ENCODE measurements around the gene TMEM87A.
"Not testable (repeated sequence)": the region's sequence is repeated elsewhere in the genome, so short reads cannot be mapped to it uniquely, and the experiment has no call there.

Gene TMEM87A

DNA sequence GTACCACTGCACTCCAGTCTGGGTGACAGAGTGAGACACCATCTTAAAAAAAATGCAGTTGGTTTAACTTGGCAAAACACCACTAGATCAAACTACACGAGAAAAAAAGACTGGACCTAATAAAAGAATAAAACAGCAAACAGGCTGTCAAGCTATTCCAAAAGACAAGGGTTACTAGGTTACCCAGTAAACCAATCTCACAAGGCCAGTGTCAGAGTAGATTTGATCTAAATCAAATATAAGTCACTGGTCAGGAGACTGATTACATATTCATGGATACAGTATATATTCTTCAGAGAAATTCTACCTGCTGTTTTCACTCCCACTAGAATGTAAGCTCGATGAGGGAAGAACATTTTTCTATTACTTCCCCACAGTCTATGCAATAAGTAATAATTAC, 2.7 kb downstream of the TMEM87A start:
- no peak for DNase-seq (ENCODE audit: low read depth)

DNA sequence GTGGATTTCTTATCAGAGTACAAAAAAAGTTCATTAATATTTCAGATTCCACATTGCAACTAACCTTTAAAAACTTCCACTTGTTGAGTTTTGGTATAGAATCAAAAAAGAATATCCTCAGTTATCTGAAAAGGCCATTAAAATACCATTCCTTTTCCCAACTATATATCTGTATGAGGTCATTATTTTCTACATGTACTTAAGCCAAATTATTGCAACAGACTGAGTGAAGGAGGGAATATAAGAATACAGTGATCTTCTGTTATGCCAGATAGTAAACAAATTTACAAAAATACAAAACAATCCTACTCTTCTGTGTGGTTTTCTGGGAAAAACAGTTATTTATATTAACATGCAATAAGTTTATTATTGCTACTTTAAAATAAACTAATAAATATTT, 5.9 kb downstream of the TMEM87A start:
- DNase-seq (ENCODE audit: low read depth), result no peak

DNA sequence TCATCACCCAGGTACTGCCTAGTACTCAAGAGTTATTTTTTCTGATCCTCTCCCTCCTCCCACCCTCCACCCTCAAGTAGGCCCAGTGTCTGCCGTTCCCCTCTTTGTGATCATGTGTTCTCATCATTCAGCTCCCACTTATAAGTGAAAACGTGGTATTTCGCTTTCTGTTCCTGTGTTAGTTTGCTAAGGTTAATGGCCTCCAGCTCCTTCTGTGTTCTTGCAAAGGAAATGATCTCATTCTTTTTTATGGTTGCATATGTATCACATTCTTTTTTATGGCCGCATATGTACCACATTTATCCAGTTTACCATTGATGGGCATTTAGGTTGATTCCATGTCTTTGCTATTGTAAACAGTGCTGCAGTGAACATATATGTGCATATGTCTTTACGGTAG, 8.4 kb downstream of the TMEM87A start:
- no peak for DNase-seq (ENCODE audit: low read depth)

DNA sequence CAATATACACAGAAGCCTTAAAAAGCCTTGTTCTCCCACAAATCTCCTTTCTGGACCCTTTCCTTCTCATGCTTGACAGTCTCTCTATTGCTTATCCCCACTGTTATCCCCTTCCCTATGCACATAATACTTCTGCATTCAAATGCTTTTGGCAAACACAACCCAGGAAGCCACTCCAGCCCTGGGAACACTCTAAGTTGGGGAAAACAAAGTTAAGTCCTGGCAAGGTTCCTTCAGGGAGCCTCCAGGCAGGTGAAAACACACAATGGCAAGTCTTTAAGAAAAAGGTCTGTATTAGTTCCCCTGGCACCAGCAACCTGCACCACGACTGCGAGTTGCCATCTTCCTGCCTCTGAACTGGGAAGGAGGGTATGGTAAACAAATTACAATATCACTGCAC, 19.9 kb downstream of the TMEM87A start:
- DNase-seq (ENCODE audit: low read depth), result no peak

DNA sequence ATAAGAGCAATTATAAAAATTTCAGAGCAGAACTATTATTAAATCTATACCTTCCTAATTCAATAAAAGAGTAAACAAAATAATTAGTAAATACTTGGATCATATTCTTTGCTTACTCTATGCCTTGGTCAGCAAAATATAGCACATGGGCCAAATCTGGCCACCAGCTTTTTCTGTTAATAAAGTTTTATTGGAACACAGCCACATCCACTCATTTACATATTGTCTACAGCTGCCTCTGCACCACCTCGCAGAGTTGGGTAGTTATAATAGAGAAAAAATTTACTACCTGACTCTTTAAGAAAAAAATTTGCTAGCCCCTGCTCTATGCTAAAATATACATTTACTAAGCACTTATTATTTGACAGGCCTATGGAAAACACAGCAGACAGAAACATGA, 32.4 kb downstream of the TMEM87A start:
- no peak for DNase-seq (ENCODE audit: low read depth)

DNA sequence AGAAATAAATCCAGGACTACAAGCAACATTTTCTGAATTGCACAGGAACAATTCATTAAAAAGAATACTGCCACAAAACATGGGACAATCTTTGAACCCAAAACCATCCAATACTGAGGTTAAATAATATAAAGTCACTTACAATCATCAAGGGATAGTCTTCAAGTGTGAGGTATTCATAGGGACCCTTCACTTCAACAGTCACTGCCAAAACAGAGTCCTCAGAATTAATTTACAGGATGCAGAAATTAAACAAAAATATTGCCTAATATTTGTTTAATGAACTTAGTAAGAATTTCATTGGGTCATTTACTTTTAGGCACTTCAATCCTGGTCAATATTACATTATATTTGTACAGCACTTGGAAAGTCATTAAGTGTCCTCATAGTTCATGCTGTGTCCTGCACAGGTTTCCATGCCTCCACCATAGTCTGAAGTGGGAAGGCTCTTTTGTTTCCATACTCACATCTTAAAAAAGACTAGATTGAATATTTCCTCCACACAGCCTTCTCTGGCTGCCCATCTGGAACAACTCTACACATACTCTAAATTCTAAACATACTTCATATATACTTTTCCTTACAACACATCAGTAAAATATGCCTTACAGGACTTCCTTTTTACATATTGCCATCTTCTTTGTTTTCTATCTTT, 33.6 kb downstream of the TMEM87A start:
- DNase-seq (ENCODE audit: low read depth), result no peak

DNA sequence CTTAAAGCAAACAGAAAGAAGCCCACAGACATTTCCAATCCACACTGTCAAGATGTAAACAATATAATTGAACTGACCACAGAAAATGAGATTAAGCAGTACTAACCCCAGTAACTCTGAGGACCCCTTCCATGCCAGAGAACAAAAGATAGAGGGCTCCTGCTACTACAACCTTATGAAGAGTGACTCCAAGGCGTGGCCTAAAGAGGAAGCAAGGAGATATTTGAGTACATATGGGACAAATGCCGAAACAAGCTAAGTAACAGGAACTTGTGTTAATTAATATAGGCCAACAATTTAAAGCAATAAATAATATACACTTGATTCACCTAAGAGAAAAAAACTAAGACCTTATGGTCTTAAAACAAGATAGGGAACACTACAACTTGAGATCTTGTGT, 40.1 kb downstream of the TMEM87A start:
- DNase-seq (ENCODE audit: low read depth), result no peak

DNA sequence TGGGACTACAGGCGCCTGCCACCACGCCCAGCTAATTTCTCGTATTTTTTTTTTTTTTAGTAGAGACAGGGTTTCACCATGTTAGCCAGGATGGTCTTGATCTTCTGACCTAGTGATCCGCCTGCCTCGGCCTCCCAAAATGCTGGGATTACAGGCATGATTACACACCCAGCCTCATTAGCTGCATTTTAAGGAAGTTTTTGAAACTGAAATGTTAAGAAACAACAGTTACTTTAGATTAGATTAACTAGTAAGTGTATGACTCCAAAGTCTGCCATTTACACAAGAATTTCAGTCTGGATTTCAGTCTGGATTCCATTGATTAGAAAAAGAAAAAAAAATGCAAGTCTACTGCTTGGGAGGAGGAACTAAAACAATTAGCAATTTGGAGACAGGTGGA, 40.6 kb downstream of the TMEM87A start:
- no peak for DNase-seq (ENCODE audit: low read depth)

DNA sequence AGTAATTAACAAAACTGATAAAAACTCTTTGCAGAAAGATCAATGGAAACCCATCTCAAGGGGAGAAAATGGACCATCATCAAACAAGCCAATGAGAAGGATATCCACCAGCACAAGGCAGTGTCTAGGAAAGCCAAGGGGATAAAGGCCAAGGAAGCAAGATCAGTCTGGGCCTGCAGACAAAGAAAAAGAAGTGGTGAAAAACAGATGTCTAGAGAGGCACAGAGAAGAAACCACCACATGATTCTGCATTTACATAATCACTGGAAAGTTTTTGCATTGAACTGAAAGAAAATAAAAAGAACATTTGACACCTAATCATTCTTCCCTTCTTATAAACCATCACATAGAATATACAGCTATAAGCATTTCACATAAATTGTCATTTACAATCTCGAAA, 42.1 kb downstream of the TMEM87A start:
- DNase-seq (ENCODE audit: low read depth), result no peak

DNA sequence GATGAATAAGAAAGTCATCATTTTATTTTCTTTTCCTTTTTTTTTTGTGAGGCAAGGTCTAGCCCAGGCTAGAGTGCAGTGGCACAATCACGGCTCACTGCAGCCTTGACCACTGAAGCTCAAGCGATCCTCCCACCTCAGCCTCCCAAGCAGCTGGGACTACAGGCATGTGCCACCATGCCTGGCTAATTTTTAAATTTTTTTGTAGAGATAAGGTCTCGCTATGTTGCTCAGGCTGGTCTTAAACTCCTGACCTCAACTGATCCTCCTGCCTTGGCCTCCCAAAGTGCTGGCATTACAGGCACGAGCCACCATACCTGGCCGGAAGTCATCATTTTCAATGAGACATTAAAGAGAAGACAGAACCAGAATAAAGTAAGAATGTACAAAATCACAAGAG, 44.3 kb downstream of the TMEM87A start:
- not testable (repeated sequence) for DNase-seq (ENCODE audit: low read depth)

DNA sequence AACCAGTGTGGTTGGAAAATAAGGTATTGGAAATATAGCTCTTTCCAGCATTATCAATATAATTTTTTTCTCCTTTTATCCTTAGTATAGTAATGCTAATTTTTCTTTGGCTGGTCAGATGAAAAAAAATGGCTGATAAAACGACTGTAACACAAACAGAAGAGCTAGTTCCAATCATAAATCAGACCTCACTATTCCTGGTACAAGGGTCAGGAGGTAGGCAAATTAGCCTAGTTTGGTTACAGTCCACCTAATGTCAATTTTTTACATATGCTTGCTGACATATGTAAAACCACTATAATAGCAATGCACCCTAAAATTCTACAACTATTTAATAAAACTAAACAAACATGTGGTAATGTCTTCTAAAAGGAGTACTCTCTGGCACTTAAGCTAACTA, 45.2 kb downstream of the TMEM87A start:
- no peak for DNase-seq (ENCODE audit: low read depth)

DNA sequence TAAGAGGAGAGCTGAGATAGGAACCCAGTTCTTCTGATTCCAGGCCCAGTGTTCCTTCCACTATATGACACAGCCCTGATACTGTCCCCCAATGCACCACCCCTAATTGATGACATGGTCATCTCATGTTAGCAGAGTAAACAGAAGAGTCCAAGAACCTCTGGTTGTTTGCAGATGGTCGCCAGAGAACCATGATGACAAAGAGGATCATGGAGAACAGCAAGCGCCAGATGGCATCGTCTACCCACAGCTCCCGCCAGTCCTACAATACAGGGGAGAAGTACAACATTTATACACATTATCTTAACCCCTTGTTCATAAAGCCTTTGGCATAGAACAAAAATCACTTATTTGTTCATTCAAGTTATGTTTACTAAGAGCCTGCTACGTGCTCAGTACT, 46.6 kb downstream of the TMEM87A start:
- DNase-seq (ENCODE audit: low read depth), result no peak

DNA sequence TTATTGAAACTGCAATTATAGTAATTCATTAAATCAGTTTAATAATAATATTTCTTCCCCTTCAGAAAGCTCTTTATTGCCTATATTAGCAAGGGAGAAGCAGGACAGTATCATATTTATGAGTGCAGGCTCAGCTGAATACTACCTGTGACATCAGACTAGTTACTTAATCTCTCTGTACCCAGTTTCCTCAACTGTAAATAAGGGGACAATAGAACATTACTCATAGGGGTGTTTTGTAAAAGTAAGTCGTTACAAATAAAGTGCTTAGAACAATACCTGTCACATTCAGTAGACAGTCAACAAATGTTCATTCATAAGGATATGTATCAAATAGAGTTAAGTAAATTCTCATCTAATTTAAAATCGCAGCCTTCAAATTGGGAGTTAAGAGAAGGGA, 53.0 kb downstream of the TMEM87A start:
- DNase-seq (ENCODE audit: low read depth), result no peak

DNA sequence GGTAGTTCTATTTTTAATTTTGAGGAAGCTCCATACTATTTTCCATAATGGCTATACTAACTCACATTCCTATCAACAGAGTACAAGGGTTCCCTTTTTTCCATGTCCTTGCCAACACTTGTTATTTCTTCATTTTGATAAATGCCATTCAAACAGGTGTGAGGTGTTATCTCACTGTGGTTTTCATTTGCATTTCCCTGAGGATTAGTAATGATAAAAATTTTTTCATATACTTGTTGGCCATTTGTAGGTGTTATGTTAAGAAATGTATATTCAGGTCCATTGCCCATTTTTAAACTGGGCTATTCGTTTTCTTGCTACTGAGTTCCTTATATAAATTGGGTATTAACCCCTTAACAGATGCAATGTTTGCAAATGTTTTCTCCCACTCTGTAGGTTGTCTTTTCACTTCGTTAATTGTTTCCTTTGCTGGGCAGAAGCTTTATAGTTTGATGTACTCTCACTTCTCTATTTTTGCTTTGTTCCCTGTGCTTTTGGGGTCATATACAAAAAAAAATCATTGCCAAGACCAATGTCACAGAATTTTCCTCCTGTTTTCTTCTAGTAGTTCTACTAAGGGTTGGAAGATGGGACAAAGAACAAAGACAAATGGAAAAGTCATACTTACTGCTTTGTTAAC, 54.2 kb downstream of the TMEM87A start:
- no peak for DNase-seq (ENCODE audit: low read depth)

DNA sequence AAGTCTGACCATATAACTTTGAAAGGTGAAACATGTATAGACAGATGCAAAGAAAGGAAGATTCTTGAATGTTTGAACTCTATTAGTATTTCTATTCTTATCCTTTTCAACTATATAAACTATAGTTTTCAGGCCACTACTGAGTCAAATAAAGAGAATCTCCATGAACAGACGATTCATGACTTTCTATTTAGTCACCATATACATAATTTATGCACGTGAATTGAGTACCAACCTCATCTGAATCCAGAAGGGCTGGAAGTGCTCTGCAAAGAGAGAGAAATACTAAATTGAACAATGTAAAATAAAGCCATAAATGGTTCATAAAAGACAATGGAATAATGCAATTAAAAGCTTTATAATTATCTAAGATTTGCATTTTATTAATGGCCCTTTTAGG, 55.7 kb downstream of the TMEM87A start:
- no peak for DNase-seq (ENCODE audit: low read depth)

DNA sequence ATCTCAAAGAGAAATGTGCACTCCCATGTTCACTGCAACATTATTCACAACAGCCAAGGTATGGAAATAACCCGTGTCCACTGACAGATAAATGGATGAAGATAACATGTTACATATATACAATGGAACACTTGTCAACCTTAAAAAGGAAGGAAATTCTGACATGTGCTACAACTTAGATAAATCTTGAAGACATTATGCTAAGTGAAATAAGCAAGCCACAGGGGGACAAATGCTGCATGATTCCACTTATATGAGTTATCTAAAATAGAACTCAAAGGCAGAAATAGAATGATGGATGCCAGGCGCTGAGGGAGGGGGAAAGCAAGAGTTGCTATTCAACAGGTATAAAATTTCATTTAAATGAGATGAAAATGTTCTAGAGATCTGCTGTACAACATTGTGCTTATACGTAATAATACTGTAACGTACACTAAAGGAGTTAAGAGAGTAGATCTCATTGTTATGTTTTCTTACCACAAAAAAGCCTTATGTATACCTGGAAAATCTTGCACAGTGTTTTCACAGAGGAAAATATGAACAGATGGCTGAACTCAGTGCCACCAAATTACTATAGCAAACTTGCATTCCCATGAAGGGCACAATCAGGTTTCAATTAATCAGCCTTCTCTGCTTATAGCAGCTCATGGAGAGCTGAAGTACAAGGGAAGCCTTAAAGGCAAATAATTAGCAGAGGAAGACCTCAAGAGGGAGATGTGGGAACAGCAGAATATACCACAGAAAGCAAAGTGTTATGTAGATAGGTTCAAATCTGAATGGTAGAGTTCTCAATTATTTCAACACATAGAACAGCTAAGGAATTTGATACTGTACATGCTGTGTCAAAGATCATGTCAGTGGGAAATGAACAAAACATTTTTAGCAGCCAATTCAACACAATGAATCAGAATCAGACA, 57.1 kb downstream of the TMEM87A start:
- no peak for DNase-seq (ENCODE audit: low read depth)

DNA sequence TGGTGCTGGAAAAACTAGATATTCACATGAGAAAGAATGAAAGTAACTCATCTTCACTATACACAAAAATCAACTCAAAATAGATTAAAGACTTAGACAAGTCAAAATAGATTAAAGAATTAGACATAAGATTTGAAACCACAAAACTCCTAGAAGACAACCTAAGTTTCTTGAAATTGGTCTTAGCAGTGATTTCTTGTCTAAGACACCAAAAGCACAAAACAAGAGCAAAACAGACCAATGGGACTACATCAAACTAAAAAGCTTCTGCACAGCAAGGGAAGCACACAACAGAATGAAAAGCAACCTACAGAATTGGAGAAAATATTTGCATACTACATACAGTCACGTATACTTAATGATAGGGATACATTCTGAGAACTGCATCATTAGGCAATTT, 58.6 kb downstream of the TMEM87A start:
- no peak for DNase-seq (ENCODE audit: low read depth)

DNA sequence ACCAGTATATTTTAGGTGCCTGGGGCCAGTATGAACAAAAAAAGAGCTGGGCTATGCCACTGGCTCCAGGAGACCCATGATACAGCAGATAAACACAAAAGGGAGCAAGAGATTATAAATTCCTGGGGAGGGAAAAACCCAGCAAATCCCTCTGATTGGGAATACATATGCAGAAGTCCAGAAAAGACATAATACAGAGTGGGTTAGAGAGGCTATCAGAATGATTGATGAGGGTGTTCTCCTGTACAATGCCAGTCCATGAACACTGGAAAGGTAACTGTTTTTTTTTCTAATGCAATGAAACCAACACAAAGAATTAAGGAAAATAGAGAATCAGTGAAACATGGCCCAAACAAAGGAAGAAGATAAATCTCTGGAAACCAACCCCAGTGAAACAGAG, 59.7 kb downstream of the TMEM87A start:
- no peak for DNase-seq (ENCODE audit: low read depth)

DNA sequence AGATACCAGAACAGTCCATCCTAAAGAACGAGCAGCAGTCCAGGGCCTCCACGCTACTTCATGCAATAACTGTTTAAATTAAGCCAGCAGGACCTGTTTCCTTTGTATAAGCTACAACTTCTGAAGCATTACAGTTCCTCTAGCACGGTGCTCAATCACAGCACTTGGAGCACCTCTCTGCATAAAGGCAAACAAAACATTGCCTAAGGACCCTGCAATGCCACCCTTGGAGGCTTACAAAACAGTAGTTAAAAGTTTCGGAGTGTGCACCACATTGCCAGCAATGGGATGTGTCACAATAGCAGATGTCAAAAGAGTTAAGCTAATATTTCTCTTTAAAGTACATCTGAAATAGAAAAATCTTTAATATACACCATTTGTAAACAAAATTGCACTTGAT, 62.5 kb downstream of the TMEM87A start:
- no peak for DNase-seq (ENCODE audit: low read depth)

DNA sequence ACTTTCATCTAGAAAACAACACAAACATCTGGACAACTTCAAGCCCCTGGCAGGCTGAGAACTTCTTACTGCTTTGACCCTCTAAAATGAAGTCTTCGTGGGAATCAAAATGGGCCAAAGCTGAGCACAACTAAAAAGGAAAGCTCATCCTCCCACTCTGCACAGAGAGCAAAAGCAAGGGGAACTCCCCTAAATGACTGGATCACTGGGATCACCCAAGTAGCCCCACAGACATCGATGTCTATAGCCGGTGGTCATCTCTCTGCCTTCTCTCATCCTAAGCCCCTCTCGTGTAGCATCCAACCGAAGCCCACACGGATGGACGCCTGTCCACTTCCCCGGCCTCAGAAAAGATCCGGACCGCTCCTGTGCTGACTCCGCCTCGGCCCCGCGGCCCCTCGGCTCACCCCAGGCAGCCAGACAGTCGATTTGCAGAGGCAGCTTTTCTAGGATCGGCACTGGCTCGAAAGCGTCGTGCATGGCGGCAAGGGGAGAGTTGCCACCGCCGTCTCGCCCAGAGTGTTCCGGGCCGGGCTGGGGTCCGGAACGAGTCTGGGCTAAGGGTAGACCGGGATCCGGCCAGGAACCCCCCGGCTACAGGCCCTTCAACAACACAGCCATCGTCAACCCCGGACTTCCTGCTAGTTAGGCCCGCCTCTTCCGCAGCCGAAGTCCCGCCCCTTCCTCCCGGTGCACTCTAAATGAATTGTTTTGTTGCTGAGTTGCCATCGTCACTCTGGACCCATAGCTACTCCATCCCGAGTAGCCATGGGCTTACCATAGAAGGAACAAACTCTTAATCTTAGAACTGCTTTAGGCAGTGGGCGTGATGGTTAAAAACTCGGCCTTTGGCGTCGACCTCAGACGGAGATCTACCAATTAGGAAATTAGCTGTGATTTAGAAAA, 65.3 kb downstream of the TMEM87A start, which contains the start of gene VPS39:
VPS39 (minus strand) TSS at position 631 of the 906 bp plus-strand sequence; CDS start at position 480, 151 bp downstream.
- peak; percentile 77 for DNase-seq (ENCODE audit: low read depth)

DNA sequence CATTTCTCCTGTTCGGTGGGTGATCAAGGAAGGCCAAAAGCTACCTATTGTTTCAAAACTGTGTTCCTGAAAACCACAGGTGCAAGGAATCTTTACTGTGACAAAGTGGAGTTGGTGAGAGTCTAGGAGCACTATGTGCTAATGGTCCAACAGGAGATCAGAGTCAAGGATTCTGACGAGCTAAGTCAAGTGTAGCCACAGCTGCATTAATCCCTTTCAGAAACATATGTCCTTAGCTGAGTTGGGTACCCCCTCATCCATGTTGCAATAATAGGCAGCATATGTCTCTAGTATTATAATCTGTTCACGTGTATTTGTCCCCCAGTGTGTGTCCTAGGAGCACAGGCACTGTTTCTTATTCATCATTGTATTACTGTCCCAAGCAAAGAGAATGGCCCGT, 66.8 kb downstream of the TMEM87A start:
- no peak for DNase-seq (ENCODE audit: low read depth)

DNA sequence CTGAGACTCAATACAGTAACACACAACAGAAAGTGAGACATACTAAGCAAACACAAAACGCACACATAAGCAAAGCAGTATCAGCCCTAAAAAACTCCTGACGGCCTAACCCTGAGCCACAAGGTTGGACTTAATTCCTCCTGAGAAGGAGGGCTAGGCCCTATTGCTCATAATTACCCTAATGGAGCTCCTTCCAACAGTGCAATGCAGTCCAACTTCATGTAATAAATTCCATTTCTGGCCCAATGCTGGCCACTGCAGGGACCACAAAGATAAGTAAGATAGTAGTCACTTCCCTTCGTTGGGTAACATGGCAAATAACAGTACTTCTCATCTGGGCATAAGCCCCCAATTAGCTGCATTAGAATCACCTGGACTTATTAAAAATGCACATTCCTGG, 69.3 kb downstream of the TMEM87A start:
- no peak for DNase-seq (ENCODE audit: low read depth)
